Neural crest cell (in vitro differentiated cells): ENCODE measurements around the gene TACR2. TPM values are rescaled to one million over a fixed set of nuclear protein-coding genes. Genes with fewer than 3 reads are reported as not detected.

Experiments used
- DNase-seq: peaks from one replicate; pipeline ENCODE4 v3.0.0; 2021; ENCODE audit warnings: low read depth, mixed read lengths, low spot score
- H3K27ac Mint-ChIP-seq: one replicate; pipeline ENCODE4 v1.8.0; 2021; ENCODE audit warnings: mild to moderate bottlenecking, mixed read lengths; ENCODE audit not compliant: unreplicated experiment
- H3K27me3 Mint-ChIP-seq: 2 replicates; pipeline ENCODE4 v1.8.0; 2021; ENCODE audit warnings: low read depth, mild to moderate bottlenecking, mixed read lengths
- H3K36me3 Mint-ChIP-seq: 2 replicates; pipeline ENCODE4 v1.8.0; 2021; ENCODE audit warnings: low read depth, mild to moderate bottlenecking, mixed read lengths
- H3K4me1 Mint-ChIP-seq: 2 replicates; pipeline ENCODE4 v1.8.0; 2021; ENCODE audit warnings: mixed read lengths
- H3K4me3 Mint-ChIP-seq: one replicate; pipeline ENCODE4 v1.8.0; 2021; ENCODE audit warnings: mild to moderate bottlenecking, mixed read lengths
- H3K9me3 Mint-ChIP-seq: 2 replicates; pipeline ENCODE4 v1.8.0; 2021; ENCODE audit warnings: mixed read lengths
- total RNA-seq: library from RNA; stranded (reverse); gene quantifications from 2 replicates; pipeline ENCODE4 v1.2.1, GENCODE V29; 2021
- TF ChIP-seq, protein P1 (sequence below): fragments of 200-600 bp; sonication (generic); conservative IDR thresholded peaks from 2 replicates; pipeline ENCODE4 v1.5.0; 2021; ENCODE audit warnings: antibody characterized with exemption, mild to moderate bottlenecking

The TACR2 gene
- total RNA-seq, 1 donor from 2014 or later, result not detected

GRCh38 chr10:69360485-69361302, 56.0 kb downstream of the TACR2 start:
- no peaks in the 10 kb centered on the region for H3K27me3 Mint-ChIP-seq
- TF ChIP-seq, protein P1, sequence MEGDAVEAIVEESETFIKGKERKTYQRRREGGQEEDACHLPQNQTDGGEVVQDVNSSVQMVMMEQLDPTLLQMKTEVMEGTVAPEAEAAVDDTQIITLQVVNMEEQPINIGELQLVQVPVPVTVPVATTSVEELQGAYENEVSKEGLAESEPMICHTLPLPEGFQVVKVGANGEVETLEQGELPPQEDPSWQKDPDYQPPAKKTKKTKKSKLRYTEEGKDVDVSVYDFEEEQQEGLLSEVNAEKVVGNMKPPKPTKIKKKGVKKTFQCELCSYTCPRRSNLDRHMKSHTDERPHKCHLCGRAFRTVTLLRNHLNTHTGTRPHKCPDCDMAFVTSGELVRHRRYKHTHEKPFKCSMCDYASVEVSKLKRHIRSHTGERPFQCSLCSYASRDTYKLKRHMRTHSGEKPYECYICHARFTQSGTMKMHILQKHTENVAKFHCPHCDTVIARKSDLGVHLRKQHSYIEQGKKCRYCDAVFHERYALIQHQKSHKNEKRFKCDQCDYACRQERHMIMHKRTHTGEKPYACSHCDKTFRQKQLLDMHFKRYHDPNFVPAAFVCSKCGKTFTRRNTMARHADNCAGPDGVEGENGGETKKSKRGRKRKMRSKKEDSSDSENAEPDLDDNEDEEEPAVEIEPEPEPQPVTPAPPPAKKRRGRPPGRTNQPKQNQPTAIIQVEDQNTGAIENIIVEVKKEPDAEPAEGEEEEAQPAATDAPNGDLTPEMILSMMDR, result no peak
- H3K4me3 Mint-ChIP-seq, result no peak overlapping the region
- DNase-seq, result no peak
- no peaks in the 10 kb centered on the region for H3K36me3 Mint-ChIP-seq
- H3K27ac Mint-ChIP-seq, result no peak overlapping the region
- no peaks in the 10 kb centered on the region for H3K9me3 Mint-ChIP-seq
- peaks cover 11% of the 10 kb centered on the region for H3K4me1 Mint-ChIP-seq

DNA sequence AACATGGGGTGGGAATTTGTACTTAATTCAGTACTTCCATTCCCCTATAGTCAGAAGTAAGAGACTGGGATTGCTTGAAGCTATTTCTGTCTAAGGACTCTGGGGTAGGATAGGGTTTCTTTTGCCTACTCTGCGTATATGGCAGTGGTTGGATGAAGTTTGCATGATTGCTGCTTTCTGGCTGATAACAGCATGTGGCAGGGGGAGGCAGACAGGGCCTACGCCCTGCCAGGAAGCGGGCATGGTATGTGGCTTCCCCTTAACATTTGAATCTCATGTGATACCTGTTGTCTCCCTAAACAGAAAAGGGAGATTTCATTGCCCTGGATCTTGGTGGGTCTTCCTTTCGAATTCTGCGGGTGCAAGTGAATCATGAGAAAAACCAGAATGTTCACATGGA, 57.1 kb downstream of the TACR2 start:
- no peaks in the 10 kb centered on the region for H3K9me3 Mint-ChIP-seq
- DNase-seq, result no peak
- peak overlapping the region; percentile 6 for H3K27ac Mint-ChIP-seq
- TF ChIP-seq, protein P1, result no peak
- H3K4me1 Mint-ChIP-seq, result peaks cover 17% of the 10 kb centered on the region
- no peaks in the 10 kb centered on the region for H3K36me3 Mint-ChIP-seq
- no peak overlapping the region for H3K4me3 Mint-ChIP-seq
- H3K27me3 Mint-ChIP-seq, result no peaks in the 10 kb centered on the region

- no peaks in the 10 kb centered on the region for H3K27me3 Mint-ChIP-seq
- no peak overlapping the region for H3K4me3 Mint-ChIP-seq
- H3K4me1 Mint-ChIP-seq, result peaks cover 13% of the 10 kb centered on the region
- TF ChIP-seq, protein P1, result no peak
- H3K36me3 Mint-ChIP-seq, result no peaks in the 10 kb centered on the region
- H3K27ac Mint-ChIP-seq, result peak overlapping the region; percentile 6
- DNase-seq, result no peak
- no peaks in the 10 kb centered on the region for H3K9me3 Mint-ChIP-seq
Measured at GRCh38 chr10:69359148-69359547, 57.6 kb downstream of the TACR2 start.

- Mint-ChIP-seq H3K27me3 (no peaks in the 10 kb centered on the region), H3K27ac (peak overlapping the region; percentile 86), H3K4me1 (peaks cover 8% of the 10 kb centered on the region)
Measured at GRCh38 chr10:69358148-69358795, 58.4 kb downstream of the TACR2 start.

GRCh38 chr10:69356187-69356586, 60.5 kb downstream of the TACR2 start:
- DNase-seq, result no peak
- H3K4me3 Mint-ChIP-seq, result no peak overlapping the region
- peaks cover 17% of the 10 kb centered on the region for H3K4me1 Mint-ChIP-seq
- TF ChIP-seq, protein P1, result no peak
- no peaks in the 10 kb centered on the region for H3K36me3 Mint-ChIP-seq
- H3K9me3 Mint-ChIP-seq, result no peaks in the 10 kb centered on the region
- H3K27me3 Mint-ChIP-seq, result no peaks in the 10 kb centered on the region
- H3K27ac Mint-ChIP-seq, result no peak overlapping the region

More at GRCh38 chr10:69358148-69358795, 58.4 kb downstream of the TACR2 start:
- no peaks in the 10 kb centered on the region for H3K9me3 Mint-ChIP-seq
- TF ChIP-seq, protein P1, result no peak
- DNase-seq, result no peak
- H3K4me3 Mint-ChIP-seq, result no peak overlapping the region
- no peaks in the 10 kb centered on the region for H3K36me3 Mint-ChIP-seq
